ENCODE data around the gene PRDM15. TPM values are rescaled to one million over a fixed set of nuclear protein-coding genes. Genes with fewer than 3 reads are reported as not detected.

PRDM15 gene
- total and polyA plus RNA-seq, 4 donors: 1.2 to 5.7 (median 2.1) TPM

GRCh38 chr21:41856572-41856971 lies 22.6 kb downstream of the PRDM15 start (continued):
- TF ChIP-seq SP1 (IDR thresholded peaks at IDR 0.05) (no peak), CTCF (IDR thresholded peaks at IDR 0.05; ENCODE audit: low read depth, low read length, missing input control) (no peak)

- H3K4me3 ChIP-seq (ENCODE audit: low read depth in 1 of 3, low read length in 3 of 3): no peak overlapping the region
- WGBS: 98% methylated on average over 31 of the region's 31 CpGs
- no peaks in the 10 kb centered on the region for H3K27me3 ChIP-seq (ENCODE audit: control insufficient read depth in 4 of 4, insufficient read depth in 4 of 4, low read length in 3 of 4)
- TF ChIP-seq YY1 (IDR thresholded peaks at IDR 0.05) (no peak), CTCF (IDR thresholded peaks at IDR 0.05; ENCODE audit: low read depth, low read length, missing input control) (no peak)
- H3K4me1 ChIP-seq (ENCODE audit: control insufficient read depth in 4 of 4, insufficient read depth in 4 of 4, low read length in 3 of 4): no peaks in the 10 kb centered on the region
- H3K9me3 ChIP-seq (ENCODE audit: control insufficient read depth in 4 of 4, low read length in 3 of 4): no peaks in the 10 kb centered on the region
- no peak overlapping the region for H3K27ac ChIP-seq (ENCODE audit: low read depth in 1 of 2, low read length in 2 of 2)
- peaks cover 6 to 33% (median 13%) of the 10 kb centered on the region in 4 donors for H3K36me3 ChIP-seq (ENCODE audit: control insufficient read depth in 4 of 4, insufficient read depth in 3 of 4, low read depth in 1 of 4, low read length in 3 of 4)
- H3K9ac ChIP-seq (ENCODE audit: low read depth in 1 of 2, low read length in 2 of 2): no peak overlapping the region
- no peak for DNase-seq (ENCODE audit: low spot score)
Measured at GRCh38 chr21:41854426-41854995, 24.6 kb downstream of the PRDM15 start.

GRCh38 chr21:41852929-41853320 lies 26.2 kb downstream of the PRDM15 start:
- peaks cover 6 to 29% (median 10%) of the 10 kb centered on the region in 4 donors for H3K36me3 ChIP-seq (ENCODE audit: control insufficient read depth in 4 of 4, insufficient read depth in 3 of 4, low read depth in 1 of 4, low read length in 3 of 4)
- WGBS: 97% methylated on average over 9 of the region's 9 CpGs
- H3K27me3 ChIP-seq (ENCODE audit: control insufficient read depth in 4 of 4, insufficient read depth in 4 of 4, low read length in 3 of 4): no peaks in the 10 kb centered on the region
- no peaks in the 10 kb centered on the region for H3K4me1 ChIP-seq (ENCODE audit: control insufficient read depth in 4 of 4, insufficient read depth in 4 of 4, low read length in 3 of 4)
- no peaks in the 10 kb centered on the region for H3K9me3 ChIP-seq (ENCODE audit: control insufficient read depth in 4 of 4, low read length in 3 of 4)
- no peak overlapping the region for H3K9ac ChIP-seq (ENCODE audit: low read depth in 1 of 2, low read length in 2 of 2)
- DNase-seq (ENCODE audit: low spot score): no peak
- TF ChIP-seq ZBTB33 (IDR thresholded peaks at IDR 0.05): no peak
- no peak for TF ChIP-seq GABPA (IDR thresholded peaks at IDR 0.05 in 1 of 2, conservative IDR thresholded peaks at IDR 0.05 in 1 of 2)
- TF ChIP-seq HNF4G (IDR thresholded peaks at IDR 0.05): no peak
- H3K27ac ChIP-seq (ENCODE audit: low read depth in 1 of 2, low read length in 2 of 2): no peak overlapping the region
- no peak overlapping the region for H3K4me3 ChIP-seq (ENCODE audit: low read depth in 1 of 3, low read length in 3 of 3)

- 92% methylated on average over 21 of the region's 21 CpGs for WGBS
- Histone ChIP-seq H3K9ac (ENCODE audit: low read depth in 1 of 2, low read length in 2 of 2) (no peak overlapping the region), H3K4me3 (ENCODE audit: low read depth in 1 of 3, low read length in 3 of 3) (no peak overlapping the region), H3K9me3 (ENCODE audit: control insufficient read depth in 4 of 4, low read length in 3 of 4) (no peaks in the 10 kb centered on the region), H3K27ac (ENCODE audit: low read depth in 1 of 2, low read length in 2 of 2) (no peak overlapping the region), H3K4me1 (ENCODE audit: control insufficient read depth in 4 of 4, insufficient read depth in 4 of 4, low read length in 3 of 4) (no peaks in the 10 kb centered on the region), H3K36me3 (ENCODE audit: control insufficient read depth in 4 of 4, insufficient read depth in 3 of 4, low read depth in 1 of 4, low read length in 3 of 4) (peaks cover 6 to 29% (median 9%) of the 10 kb centered on the region in 4 donors), H3K27me3 (ENCODE audit: control insufficient read depth in 4 of 4, insufficient read depth in 4 of 4, low read length in 3 of 4) (no peaks in the 10 kb centered on the region)
- no peak for DNase-seq (ENCODE audit: low spot score)
- TF ChIP-seq HNF4G (IDR thresholded peaks at IDR 0.05) (no peak), CTCF (IDR thresholded peaks at IDR 0.05; ENCODE audit: low read depth, low read length, missing input control) (no peak), ATF3 (IDR thresholded peaks at IDR 0.05) (no peak), NR2F2 (IDR thresholded peaks at IDR 0.05) (no peak), RAD21 (IDR thresholded peaks at IDR 0.05) (no peak), SP1 (IDR thresholded peaks at IDR 0.05) (no peak), RXRA (IDR thresholded peaks at IDR 0.05) (no peak), JUND (IDR thresholded peaks at IDR 0.05) (no peak), MAX (IDR thresholded peaks at IDR 0.05) (no peak)
Measured at GRCh38 chr21:41852151-41852928, 26.8 kb downstream of the PRDM15 start.

Data from liver (tissue), 9 donors.